Panc1 (cell line): Measurements from ENCODE around the gene UNC13A. TPM values are rescaled to one million over a fixed set of nuclear protein-coding genes. Genes with fewer than 3 reads are reported as not detected.

ENCODE experiments used
- ATAC-seq: fragments of 200-7000 bp; cut with Tn5 transposase; 2 replicates; pipeline ENCODE4 v1.9.1; 2020; ENCODE audit warnings: mild to moderate bottlenecking, moderate library complexity
- BruUV-seq: library from RNA; stranded (reverse); fragments of 400-500 nt; replicated peaks from 2 replicates; lab custom pipeline; 2021; lab: Mats Ljungman, UMichigan
- CTCF ChIA-PET: fragments of 300-600 bp; sonication (Branson Sonifier 250); formaldehyde crosslinking; loops from one replicate; lab custom pipeline; 2022; ENCODE audit warnings: antibody characterized with exemption; lab: Charles Lee
- POLR2A ChIA-PET: fragments of 300-600 bp; sonication (Branson Sonifier 250); formaldehyde crosslinking; loops from one replicate; lab custom pipeline; 2022; ENCODE audit warnings: antibody characterized with exemption; lab: Charles Lee
- DNase-seq: peaks from one replicate; pipeline ENCODE4 v3.0.0-alpha.2; 2010; ENCODE audit warnings: low read depth, low spot score
- H3K27ac ChIP-seq: 2 replicates; pipeline ENCODE4 v1.5.1; 2011; ENCODE audit warnings: mild to moderate bottlenecking, low read length, inconsistent platforms
- H3K27me3 ChIP-seq: fragments of 200-500 bp; sonication (Bioruptor generic); 2 replicates; pipeline ENCODE4 v1.6.0; 2014; ENCODE audit warnings: low read length, inconsistent platforms; ENCODE audit not compliant: control insufficient read depth, insufficient read depth
- H3K36me3 ChIP-seq: fragments of 200-500 bp; sonication (Bioruptor generic); 2 replicates; pipeline ENCODE4 v1.5.1; 2014; ENCODE audit warnings: inconsistent platforms, mild to moderate bottlenecking, low read length, moderate library complexity; ENCODE audit not compliant: control insufficient read depth, insufficient read depth
- H3K4me1 ChIP-seq: 2 replicates; pipeline ENCODE4 v1.5.1; 2011; ENCODE audit warnings: inconsistent platforms, mild to moderate bottlenecking, low read length, moderate library complexity; ENCODE audit not compliant: control insufficient read depth, insufficient read depth
- H3K4me3 ChIP-seq, 2 experiments: 2 replicates each; pipeline ENCODE4 v1.5.1; 2011 to 2012; ENCODE audit warnings: low read depth in 2 of 2, low read length in 2 of 2, mild to moderate bottlenecking in 2 of 2, inconsistent platforms in 1 of 2, moderate library complexity in 1 of 2
- H3K9me3 ChIP-seq: fragments of 200-500 bp; sonication (Bioruptor generic); 2 replicates; pipeline ENCODE4 v1.5.1; 2014; ENCODE audit warnings: low read depth, mild to moderate bottlenecking, inconsistent platforms, low read length, moderate library complexity; ENCODE audit not compliant: control insufficient read depth, insufficient read depth
- CTCF ChIP-seq: fragments of 450-650 bp; IDR thresholded peaks from 2 replicates; pipeline ENCODE4 v1.5.1; 2017; ENCODE audit warnings: mild to moderate bottlenecking
- POLR2AphosphoS5 ChIP-seq: IDR thresholded peaks from 2 replicates; pipeline ENCODE4 v1.6.1; 2012; ENCODE audit warnings: mild to moderate bottlenecking, low read depth, low read length, moderate library complexity
- REST ChIP-seq, 2 experiments: IDR thresholded peaks; 2 replicates each; pipeline ENCODE4 v1.6.1; 2011 to 2012; ENCODE audit warnings: low read depth in 2 of 2, control low read depth in 1 of 2, low read length in 1 of 2, mild to moderate bottlenecking in 1 of 2, moderate library complexity in 1 of 2; ENCODE audit not compliant: insufficient read depth in 1 of 2
- SIN3A ChIP-seq: IDR thresholded peaks from 2 replicates; pipeline ENCODE4 v1.6.1; 2012; ENCODE audit warnings: low read depth, mild to moderate bottlenecking, low read length, moderate library complexity, borderline replicate concordance; ENCODE audit not compliant: insufficient read depth
- TCF7L2 ChIP-seq: IDR thresholded peaks from 2 replicates; pipeline ENCODE4 v1.6.1; 2011; ENCODE audit warnings: mild to moderate bottlenecking, low read depth, low read length, inconsistent platforms
- in situ Hi-C: cut with HindIII; loops from 2 replicates; pipeline ENCODE4 v1.10.0; 2016; ENCODE audit warnings: low sequenced_read_pairs, low pct_unique_long_range_greater_than_20kb
- intact Hi-C: fragments of 100-400 bp; cut with micrococcal nuclease; formaldehyde crosslinking; loops from one replicate; pipeline ENCODE4 v1.10.0; 2022; ENCODE audit not compliant: unreplicated experiment
- total RNA-seq: library from RNA; stranded (reverse); gene quantifications from one replicate; pipeline ENCODE4 v1.2.1, GENCODE V29; 2021; ENCODE audit not compliant: unreplicated experiment

Gene UNC13A
- total RNA-seq, 1 experiment from 2014 or later: 0.46 TPM

- intact Hi-C loops (no loop called here), in situ Hi-C loops (no loop called here)
- H3K9me3 ChIP-seq: no peaks in the 10 kb centered on the region
- DNase-seq: peak; percentile 20
- no peaks in the 10 kb centered on the region for H3K36me3 ChIP-seq
- CTCF ChIA-PET: interaction anchor here (0.8 kb wide), 1 partner anchor 132 kb away, joined by 5 read pairs; no protein-coding TSS in a partner anchor
- POLR2A ChIA-PET: no interaction called here
- BruUV-seq: no TSS peak
- TF ChIP-seq REST (IDR thresholded peaks at IDR 0.05; ENCODE audit: insufficient read depth in 1 of 2, low read depth in 2 of 2, low read length in 1 of 2) (no peak), SIN3A (no peak), TCF7L2 (no peak), POLR2AphosphoS5 (no peak), CTCF (no peak; the same call in none of the 2 replicates)
- H3K4me3 ChIP-seq: no peak overlapping the region
- H3K27me3 ChIP-seq: no peaks in the 10 kb centered on the region
- no peaks in the 10 kb centered on the region for H3K4me1 ChIP-seq
- ATAC-seq: no peak
- no peak overlapping the region for H3K27ac ChIP-seq
Observed at GRCh38 chr19:17703824-17704463, 15.8 kb upstream of the UNC13A start.

DNA sequence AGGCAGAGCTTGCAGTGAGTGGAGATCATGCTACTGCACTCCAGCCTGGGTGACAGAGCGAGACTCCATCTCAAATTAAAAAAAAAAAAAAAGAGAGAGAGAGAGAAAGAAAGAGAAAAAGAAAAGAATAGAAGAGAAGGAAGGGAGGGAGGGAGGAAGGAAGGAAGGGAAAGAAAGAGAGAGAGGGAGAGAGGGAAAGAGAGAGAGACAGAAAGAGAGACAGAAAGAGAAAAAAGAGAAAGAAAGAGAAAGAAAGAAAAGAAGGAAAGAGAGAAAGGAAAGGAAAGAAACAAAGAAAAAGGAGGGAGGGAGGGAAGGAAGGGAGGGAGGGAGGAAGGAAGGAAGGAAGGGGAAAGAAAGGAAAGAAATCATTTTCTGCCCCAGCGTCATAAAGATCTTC is 7.0 kb upstream of the UNC13A start:
- CTCF ChIA-PET: no interaction called here
- peaks cover 3% of the 10 kb centered on the region; the same call in 1 of the 2 replicates for H3K27me3 ChIP-seq

DNA sequence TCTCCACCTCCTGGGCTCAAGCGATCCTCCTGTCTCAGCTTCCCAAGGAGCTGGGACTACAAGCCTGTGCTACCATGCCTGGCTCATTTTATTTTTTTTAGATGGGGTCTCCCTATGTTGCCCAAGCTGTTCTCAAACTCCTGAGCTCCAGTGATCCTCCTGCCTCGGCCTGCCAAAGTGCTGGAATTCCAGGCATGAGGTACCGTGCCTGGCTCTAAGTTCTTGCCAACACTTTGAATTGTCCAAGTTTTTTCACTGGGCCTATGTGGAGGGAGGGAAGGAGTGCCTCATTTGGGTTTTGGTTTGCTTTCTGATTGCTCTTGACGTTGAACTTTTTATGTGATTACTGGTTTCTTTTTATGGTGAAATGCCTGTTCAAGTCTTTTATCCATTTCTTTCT is 4.4 kb upstream of the UNC13A start:
- Histone ChIP-seq H3K4me3 (no peak overlapping the region), H3K36me3 (peaks cover 3% of the 10 kb centered on the region; the same call in 1 of the 2 replicates), H3K27ac (no peak overlapping the region), H3K27me3 (peaks cover 3% of the 10 kb centered on the region; the same call in 1 of the 2 replicates), H3K4me1 (0 out of 2 replicates have a peak, but pooled peaks cover 2% of the 10 kb centered on the region), H3K9me3 (no peaks in the 10 kb centered on the region)
- no TSS peak for BruUV-seq
- ChIA-PET POLR2A (no interaction called here), CTCF (interaction anchor here (0.6 kb wide), 1 partner anchor 55 kb away, joined by 3 read pairs; no protein-coding TSS in a partner anchor)
- TF ChIP-seq TCF7L2 (no peak), CTCF (no peak), REST (IDR thresholded peaks at IDR 0.05; ENCODE audit: insufficient read depth in 1 of 2, low read depth in 2 of 2, low read length in 1 of 2) (no peak), POLR2AphosphoS5 (no peak), SIN3A (no peak)
- no peak for ATAC-seq
- intact Hi-C loops (no loop called here), in situ Hi-C loops (no loop called here)
- no peak for DNase-seq

More for the DNA sequence above, 7.0 kb upstream of the UNC13A start:
- Histone ChIP-seq H3K4me3 (no peak overlapping the region), H3K27ac (no peak overlapping the region), H3K36me3 (no peaks in the 10 kb centered on the region), H3K4me1 (no peaks in the 10 kb centered on the region), H3K9me3 (no peaks in the 10 kb centered on the region)
- ATAC-seq (no peak), DNase-seq (no peak)
- intact Hi-C loops: no loop called here
- TF ChIP-seq POLR2AphosphoS5: no peak
- no TSS peak for BruUV-seq
- POLR2A ChIA-PET: no interaction called here
- in situ Hi-C loops: no loop called here
